HCT116 (cell line): ENCODE results near the gene NOS1. TPM values are rescaled to one million over a fixed set of nuclear protein-coding genes. Genes with fewer than 3 reads are reported as not detected.
A peak's percentile ranks its signal among the peaks of the same experiment; 100 is the strongest.

Experiments used
- ATAC-seq: fragments of 200-7000 bp; cut with Tn5 transposase; 2 replicates; pipeline ENCODE4 v1.9.1; 2020; ENCODE audit warnings: mild to moderate bottlenecking, moderate library complexity
- BruUV-seq: library from RNA; stranded (reverse); fragments of 400-500 nt; replicated peaks from 2 replicates; lab custom pipeline; 2021; lab: Mats Ljungman, UMichigan
- CTCF ChIA-PET: fragments of 300-600 bp; sonication (Branson Sonifier 250); formaldehyde crosslinking; loops from one replicate; lab custom pipeline; 2021; ENCODE audit warnings: antibody characterized with exemption; lab: Charles Lee
- POLR2A ChIA-PET: fragments of 300-600, 350-600 bp; sonication (Branson Sonifier 250); formaldehyde crosslinking; loops from one replicate; lab custom pipeline; 2021; ENCODE audit warnings: antibody characterized with exemption; lab: Charles Lee
- RAD21 ChIA-PET, 2 experiments: fragments of 300-600 bp; sonication (Branson Sonifier 250); formaldehyde crosslinking; loops; one replicate each; lab custom pipeline; 2023; ENCODE audit warnings: low total read pairs in 2 of 2; ENCODE audit not compliant: uncharacterized antibody in 2 of 2, unreplicated experiment in 2 of 2, low non-redundant PET in 1 of 2; lab: Charles Lee
- DNase-seq: peaks from one replicate; pipeline ENCODE4 v3.0.0-alpha.2; 2010; ENCODE audit warnings: low read depth, low spot score
- H2AFZ ChIP-seq: fragments of 200-600 bp; shearing (Covaris generic), sonication (generic); 2 replicates; pipeline ENCODE4 v1.6.1; 2017; ENCODE audit warnings: low read depth, mixed run types, mixed read lengths, antibody characterized with exemption, low read length; ENCODE audit not compliant: poor library complexity, severe bottlenecking
- H3K27ac ChIP-seq: 2 replicates; pipeline ENCODE4 v1.5.1; 2012; ENCODE audit warnings: low read depth, low read length
- H3K27me3 ChIP-seq: fragments of 200-600 bp; sonication (generic); 2 replicates; pipeline ENCODE4 v1.6.1; 2016; ENCODE audit warnings: mixed run types, low read length, mixed read lengths; ENCODE audit not compliant: insufficient read depth
- H3K36me3 ChIP-seq, 2 experiments: fragments of 200-500 bp in 1 of 2; fragments of 200-600 bp in 1 of 2; sonication (Bioruptor generic) in 1 of 2; sonication (generic) in 1 of 2; 2 replicates each; pipeline versions ENCODE4 v1.5.1 to v1.6.1; 2014 to 2016; ENCODE audit warnings: low read length in 2 of 2, inconsistent platforms in 1 of 2, mixed read lengths in 1 of 2, mixed run types in 1 of 2; ENCODE audit not compliant: insufficient read depth in 2 of 2, control insufficient read depth in 1 of 2
- H3K4me1 ChIP-seq, 2 experiments: fragments of 200-600 bp in 1 of 2; sonication (generic) in 1 of 2; 2 replicates each; pipeline versions ENCODE4 v1.5.1 to v1.6.1; 2012 to 2017; ENCODE audit warnings: low read length in 2 of 2, inconsistent platforms in 1 of 2, mild to moderate bottlenecking in 1 of 2, mixed read lengths in 1 of 2, mixed run types in 1 of 2, moderate library complexity in 1 of 2; ENCODE audit not compliant: insufficient read depth in 2 of 2, control insufficient read depth in 1 of 2
- H3K4me2 ChIP-seq: fragments of 200-600 bp; sonication (generic); 2 replicates; pipeline ENCODE4 v1.6.1; 2017; ENCODE audit warnings: mixed run types, low read length, mixed read lengths
- H3K4me3 ChIP-seq, 2 experiments: fragments of 200-600 bp in 1 of 2; sonication (generic) in 1 of 2; replicated peaks in 1 of 2; 2 replicates each; pipeline ENCODE4 v1.5.1; 2011 to 2016; ENCODE audit warnings: low read length in 2 of 2, control low read depth in 1 of 2, low read depth in 1 of 2, mild to moderate bottlenecking in 1 of 2, mixed read lengths in 1 of 2, mixed run types in 1 of 2
- H3K79me2 ChIP-seq: fragments of 200-600 bp; sonication (generic); 2 replicates; pipeline ENCODE4 v1.6.1; 2017; ENCODE audit warnings: mild to moderate bottlenecking, mixed run types, low read length, moderate library complexity, mixed read lengths; ENCODE audit not compliant: insufficient read depth
- H3K9ac ChIP-seq: fragments of 200-600 bp; sonication (generic); 2 replicates; pipeline ENCODE4 v1.6.1; 2016; ENCODE audit warnings: low read length, mixed read lengths
- H3K9me2 ChIP-seq: fragments of 200-600 bp; sonication (generic), shearing (Covaris generic); 2 replicates; pipeline ENCODE4 v1.6.1; 2017; ENCODE audit warnings: mixed run types, mild to moderate bottlenecking, moderate library complexity; ENCODE audit not compliant: insufficient read depth
- H3K9me3 ChIP-seq, 2 experiments: fragments of 200-500 bp in 1 of 2; fragments of 200-600 bp in 1 of 2; sonication (Bioruptor generic) in 1 of 2; sonication (generic) in 1 of 2; 2 replicates each; pipeline ENCODE4 v1.6.1; 2014 to 2017; ENCODE audit warnings: low read length in 2 of 2, mixed read lengths in 2 of 2, inconsistent platforms in 1 of 2, low read depth in 1 of 2, mild to moderate bottlenecking in 1 of 2, mixed run types in 1 of 2, moderate library complexity in 1 of 2; ENCODE audit not compliant: control insufficient read depth in 1 of 2, insufficient read depth in 1 of 2
- H4K20me1 ChIP-seq: fragments of 200-600 bp; sonication (generic), shearing (Covaris generic); 2 replicates; pipeline ENCODE4 v1.6.1; 2017; ENCODE audit warnings: mixed run types, mild to moderate bottlenecking, moderate library complexity; ENCODE audit not compliant: insufficient read depth
- ATF3 ChIP-seq: IDR thresholded peaks from 2 replicates; pipeline ENCODE4 v1.6.1; 2012
- CBX3 ChIP-seq: IDR thresholded peaks from 2 replicates; pipeline ENCODE4 v1.6.1; 2012; ENCODE audit warnings: low read depth
- CTCF ChIP-seq, 3 experiments: fragments of 200-600 bp in 1 of 3; sonication (generic) in 1 of 3; IDR thresholded peaks in 2 of 3; conservative IDR thresholded peaks in 1 of 3; 2 replicates each; pipeline ENCODE4 v1.5.1; 2012 to 2017; ENCODE audit warnings: low read depth in 2 of 3, low read length in 2 of 3, antibody characterized with exemption in 1 of 3, borderline replicate concordance in 1 of 3, control low read depth in 1 of 3, mild to moderate bottlenecking in 1 of 3, mixed read lengths in 1 of 3, mixed run types in 1 of 3, moderate library complexity in 1 of 3; ENCODE audit not compliant: insufficient read depth in 1 of 3
- EZH2phosphoT487 ChIP-seq: fragments of 200-600 bp; IDR thresholded peaks from 2 replicates; pipeline ENCODE4 v1.6.1; 2018; ENCODE audit warnings: antibody characterized with exemption, borderline replicate concordance
- MAX ChIP-seq: IDR thresholded peaks from 2 replicates; pipeline ENCODE4 v1.6.1; 2012
- RAD21 ChIP-seq: IDR thresholded peaks from 2 replicates; pipeline ENCODE4 v1.6.1; 2012; ENCODE audit warnings: low read depth, mild to moderate bottlenecking
- SP1 ChIP-seq: IDR thresholded peaks from 2 replicates; pipeline ENCODE4 v1.6.1; 2012; ENCODE audit warnings: low read depth
- TCF7L2 ChIP-seq: IDR thresholded peaks from 2 replicates; pipeline ENCODE4 v1.7.0; 2011; ENCODE audit warnings: borderline replicate concordance, inconsistent platforms; ENCODE audit not compliant: insufficient read depth, insufficient read length; ENCODE audit errors: extremely low read depth
- YY1 ChIP-seq: IDR thresholded peaks from 2 replicates; pipeline ENCODE4 v1.6.1; 2011; ENCODE audit warnings: low read length, low read depth, moderate library complexity, mild to moderate bottlenecking; ENCODE audit not compliant: insufficient replicate concordance; ENCODE audit errors: extremely low read depth
- ZBTB33 ChIP-seq: IDR thresholded peaks from 2 replicates; pipeline ENCODE4 v1.6.1; 2011; ENCODE audit warnings: mild to moderate bottlenecking, low read length, moderate library complexity; ENCODE audit not compliant: insufficient replicate concordance; ENCODE audit errors: extremely low read depth
- intact Hi-C: fragments of 100-400 bp; cut with micrococcal nuclease; formaldehyde crosslinking; loops from 2 replicates; pipeline ENCODE4 v1.10.0; 2022
- total RNA-seq: library from RNA; stranded (reverse); gene quantifications from one replicate; pipeline ENCODE4 v1.2.1, GENCODE V29; 2021; ENCODE audit not compliant: unreplicated experiment

Gene NOS1
- total RNA-seq, 1 experiment from 2014 or later, result 0.22 TPM

- no peak for TF ChIP-seq ATF3
- no peak for TF ChIP-seq RAD21
- TF ChIP-seq YY1, result no peak
- TF ChIP-seq ZBTB33, result no peak
- TF ChIP-seq TCF7L2, result no peak
- TF ChIP-seq CBX3, result no peak
- TF ChIP-seq EZH2phosphoT487, result no peak
- TF ChIP-seq MAX, result no peak
- TF ChIP-seq, all 23 proteins: peak for 0
Observed at GRCh38 chr12:117365049-117365616, 3.7 kb upstream of the NOS1 start (continued).

GRCh38 chr12:117363953-117364486 lies 2.6 kb upstream of the NOS1 start:
- H3K4me2 ChIP-seq, result no peak overlapping the region
- no peak overlapping the region for H3K4me3 ChIP-seq
- H3K9me2 ChIP-seq, result no peaks in the 10 kb centered on the region
- H3K9me3 ChIP-seq, result no peaks in the 10 kb centered on the region
- TF ChIP-seq SP1 (no peak), CTCF (IDR thresholded peaks at IDR 0.05 in 2 of 3, conservative IDR thresholded peaks at IDR 0.05 in 1 of 3; ENCODE audit: borderline replicate concordance in 1 of 3, insufficient read depth in 1 of 3, low read depth in 2 of 3, low read length in 2 of 3) (0 out of 6 replicates have a peak, but pooled peaks of 2 of the 3 experiments have one; percentile 6 to 12)
- RAD21 ChIA-PET, result no interaction called here
- no peaks in the 10 kb centered on the region for H3K79me2 ChIP-seq
- H2AFZ ChIP-seq, result no peak overlapping the region
- POLR2A ChIA-PET, result no interaction called here
- no peak overlapping the region for H3K9ac ChIP-seq
- ATAC-seq, result peak; percentile 56
- 0 out of 4 replicates have a peak, but pooled peaks cover 0 to 2% of the 10 kb centered on the region in 2 experiments for H3K4me1 ChIP-seq
- H3K27ac ChIP-seq, result no peak overlapping the region
- H3K27me3 ChIP-seq, result peaks cover 45% of the 10 kb centered on the region
- no peaks in the 10 kb centered on the region for H4K20me1 ChIP-seq
- CTCF ChIA-PET, result interaction anchor here (1.0 to 1.3 kb wide), 2 partner anchors 225 to 473 kb away, joined by 3 to 5 read pairs; no protein-coding TSS in a partner anchor
- no peaks in the 10 kb centered on the region for H3K36me3 ChIP-seq
- no TSS peak for BruUV-seq
- no peak for DNase-seq
- intact Hi-C loops, result no loop called here
